ENCODE data around the gene GABARAP. TPM values are rescaled to one million over a fixed set of nuclear protein-coding genes. Genes with fewer than 3 reads are reported as not detected.

GABARAP gene
- total and polyA plus RNA-seq, 2 of the 13 experiments (the other 11 are each of a cell fraction or from before 2014, with no cell fraction given) = 161 to 310 TPM

DNA sequence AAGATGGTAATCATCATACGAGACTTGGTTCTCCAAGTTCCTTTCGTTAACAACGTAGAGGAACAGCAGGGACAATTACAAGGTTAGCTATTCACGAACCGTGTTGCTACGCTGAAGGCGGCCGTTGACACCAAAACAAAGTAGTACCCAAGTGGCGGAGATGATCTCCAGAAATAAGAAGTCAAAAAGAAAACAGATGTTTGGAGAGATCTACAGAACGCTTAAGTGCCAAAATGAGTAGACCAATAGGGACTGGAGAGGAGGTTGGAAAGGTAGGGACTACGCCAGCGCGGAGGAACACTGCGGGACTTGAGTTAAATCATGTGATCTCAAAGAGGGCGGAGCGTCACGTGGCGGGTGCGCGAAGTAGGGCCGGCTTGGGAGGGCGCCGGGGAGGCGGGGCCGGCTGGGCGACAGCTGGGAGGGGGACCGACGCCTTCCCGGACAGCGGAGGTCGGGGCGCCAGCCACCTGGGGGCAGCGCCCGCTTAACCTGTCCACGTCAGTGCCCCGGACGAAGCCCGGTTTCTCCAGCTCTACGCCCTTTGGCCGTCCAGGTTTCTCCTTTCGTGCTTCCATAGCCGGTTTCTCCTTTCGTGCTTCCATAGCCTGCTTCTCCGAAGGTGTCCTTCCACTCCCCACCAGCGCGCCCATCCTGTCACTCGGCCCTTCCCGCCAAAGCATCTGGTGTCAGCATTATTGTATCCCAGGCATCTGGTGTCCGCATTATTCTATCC, 636 bp upstream of the GABARAP start (continued):
- no peak for TF ChIP-seq ZNF446 (CRISPR knock-in tag; IDR thresholded peaks at IDR 0.05)
- TF ChIP-seq, protein P1, sequence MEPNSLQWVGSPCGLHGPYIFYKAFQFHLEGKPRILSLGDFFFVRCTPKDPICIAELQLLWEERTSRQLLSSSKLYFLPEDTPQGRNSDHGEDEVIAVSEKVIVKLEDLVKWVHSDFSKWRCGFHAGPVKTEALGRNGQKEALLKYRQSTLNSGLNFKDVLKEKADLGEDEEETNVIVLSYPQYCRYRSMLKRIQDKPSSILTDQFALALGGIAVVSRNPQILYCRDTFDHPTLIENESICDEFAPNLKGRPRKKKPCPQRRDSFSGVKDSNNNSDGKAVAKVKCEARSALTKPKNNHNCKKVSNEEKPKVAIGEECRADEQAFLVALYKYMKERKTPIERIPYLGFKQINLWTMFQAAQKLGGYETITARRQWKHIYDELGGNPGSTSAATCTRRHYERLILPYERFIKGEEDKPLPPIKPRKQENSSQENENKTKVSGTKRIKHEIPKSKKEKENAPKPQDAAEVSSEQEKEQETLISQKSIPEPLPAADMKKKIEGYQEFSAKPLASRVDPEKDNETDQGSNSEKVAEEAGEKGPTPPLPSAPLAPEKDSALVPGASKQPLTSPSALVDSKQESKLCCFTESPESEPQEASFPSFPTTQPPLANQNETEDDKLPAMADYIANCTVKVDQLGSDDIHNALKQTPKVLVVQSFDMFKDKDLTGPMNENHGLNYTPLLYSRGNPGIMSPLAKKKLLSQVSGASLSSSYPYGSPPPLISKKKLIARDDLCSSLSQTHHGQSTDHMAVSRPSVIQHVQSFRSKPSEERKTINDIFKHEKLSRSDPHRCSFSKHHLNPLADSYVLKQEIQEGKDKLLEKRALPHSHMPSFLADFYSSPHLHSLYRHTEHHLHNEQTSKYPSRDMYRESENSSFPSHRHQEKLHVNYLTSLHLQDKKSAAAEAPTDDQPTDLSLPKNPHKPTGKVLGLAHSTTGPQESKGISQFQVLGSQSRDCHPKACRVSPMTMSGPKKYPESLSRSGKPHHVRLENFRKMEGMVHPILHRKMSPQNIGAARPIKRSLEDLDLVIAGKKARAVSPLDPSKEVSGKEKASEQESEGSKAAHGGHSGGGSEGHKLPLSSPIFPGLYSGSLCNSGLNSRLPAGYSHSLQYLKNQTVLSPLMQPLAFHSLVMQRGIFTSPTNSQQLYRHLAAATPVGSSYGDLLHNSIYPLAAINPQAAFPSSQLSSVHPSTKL (CRISPR knock-in tag; IDR thresholded peaks at IDR 0.05) = peak; percentile 76
- no peak for TF ChIP-seq ZKSCAN5 (CRISPR knock-in tag; IDR thresholded peaks at IDR 0.05)
- TF ChIP-seq, protein P2, sequence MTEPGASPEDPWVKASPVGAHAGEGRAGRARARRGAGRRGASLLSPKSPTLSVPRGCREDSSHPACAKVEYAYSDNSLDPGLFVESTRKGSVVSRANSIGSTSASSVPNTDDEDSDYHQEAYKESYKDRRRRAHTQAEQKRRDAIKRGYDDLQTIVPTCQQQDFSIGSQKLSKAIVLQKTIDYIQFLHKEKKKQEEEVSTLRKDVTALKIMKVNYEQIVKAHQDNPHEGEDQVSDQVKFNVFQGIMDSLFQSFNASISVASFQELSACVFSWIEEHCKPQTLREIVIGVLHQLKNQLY (CRISPR knock-in tag; IDR thresholded peaks at IDR 0.05) = peak; percentile 75
- TF ChIP-seq CCAR2 (optimal IDR thresholded peaks at IDR 0.05; ENCODE audit: low read depth, low read length) = peak; percentile 48
- TF ChIP-seq, protein P3, sequence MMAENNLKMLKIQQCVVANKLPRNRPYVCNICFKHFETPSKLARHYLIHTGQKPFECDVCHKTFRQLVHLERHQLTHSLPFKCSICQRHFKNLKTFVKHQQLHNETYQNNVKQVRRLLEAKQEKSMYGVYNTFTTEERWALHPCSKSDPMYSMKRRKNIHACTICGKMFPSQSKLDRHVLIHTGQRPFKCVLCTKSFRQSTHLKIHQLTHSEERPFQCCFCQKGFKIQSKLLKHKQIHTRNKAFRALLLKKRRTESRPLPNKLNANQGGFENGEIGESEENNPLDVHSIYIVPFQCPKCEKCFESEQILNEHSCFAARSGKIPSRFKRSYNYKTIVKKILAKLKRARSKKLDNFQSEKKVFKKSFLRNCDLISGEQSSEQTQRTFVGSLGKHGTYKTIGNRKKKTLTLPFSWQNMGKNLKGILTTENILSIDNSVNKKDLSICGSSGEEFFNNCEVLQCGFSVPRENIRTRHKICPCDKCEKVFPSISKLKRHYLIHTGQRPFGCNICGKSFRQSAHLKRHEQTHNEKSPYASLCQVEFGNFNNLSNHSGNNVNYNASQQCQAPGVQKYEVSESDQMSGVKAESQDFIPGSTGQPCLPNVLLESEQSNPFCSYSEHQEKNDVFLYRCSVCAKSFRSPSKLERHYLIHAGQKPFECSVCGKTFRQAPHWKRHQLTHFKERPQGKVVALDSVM (CRISPR knock-in tag; IDR thresholded peaks at IDR 0.05) = 0 out of 2 replicates have a peak, but pooled peaks have one; percentile 30
- peak; percentile 29 for TF ChIP-seq ARNT2 (CRISPR knock-in tag; IDR thresholded peaks at IDR 0.05; ENCODE audit: low read depth)
- TF ChIP-seq ZNF282 (IDR thresholded peaks at IDR 0.05; ENCODE audit: partially characterized antibody) = no peak
- no peak for TF ChIP-seq ZNF317 (CRISPR knock-in tag; IDR thresholded peaks at IDR 0.05)
- TF ChIP-seq, protein P4, sequence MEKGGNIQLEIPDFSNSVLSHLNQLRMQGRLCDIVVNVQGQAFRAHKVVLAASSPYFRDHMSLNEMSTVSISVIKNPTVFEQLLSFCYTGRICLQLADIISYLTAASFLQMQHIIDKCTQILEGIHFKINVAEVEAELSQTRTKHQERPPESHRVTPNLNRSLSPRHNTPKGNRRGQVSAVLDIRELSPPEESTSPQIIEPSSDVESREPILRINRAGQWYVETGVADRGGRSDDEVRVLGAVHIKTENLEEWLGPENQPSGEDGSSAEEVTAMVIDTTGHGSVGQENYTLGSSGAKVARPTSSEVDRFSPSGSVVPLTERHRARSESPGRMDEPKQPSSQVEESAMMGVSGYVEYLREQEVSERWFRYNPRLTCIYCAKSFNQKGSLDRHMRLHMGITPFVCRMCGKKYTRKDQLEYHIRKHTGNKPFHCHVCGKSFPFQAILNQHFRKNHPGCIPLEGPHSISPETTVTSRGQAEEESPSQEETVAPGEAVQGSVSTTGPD (CRISPR knock-in tag; IDR thresholded peaks at IDR 0.05) = no peak
- TF ChIP-seq, protein P5, sequence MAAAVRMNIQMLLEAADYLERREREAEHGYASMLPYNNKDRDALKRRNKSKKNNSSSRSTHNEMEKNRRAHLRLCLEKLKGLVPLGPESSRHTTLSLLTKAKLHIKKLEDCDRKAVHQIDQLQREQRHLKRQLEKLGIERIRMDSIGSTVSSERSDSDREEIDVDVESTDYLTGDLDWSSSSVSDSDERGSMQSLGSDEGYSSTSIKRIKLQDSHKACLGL (CRISPR knock-in tag; IDR thresholded peaks at IDR 0.05) = no peak
- TF ChIP-seq, protein P6, sequence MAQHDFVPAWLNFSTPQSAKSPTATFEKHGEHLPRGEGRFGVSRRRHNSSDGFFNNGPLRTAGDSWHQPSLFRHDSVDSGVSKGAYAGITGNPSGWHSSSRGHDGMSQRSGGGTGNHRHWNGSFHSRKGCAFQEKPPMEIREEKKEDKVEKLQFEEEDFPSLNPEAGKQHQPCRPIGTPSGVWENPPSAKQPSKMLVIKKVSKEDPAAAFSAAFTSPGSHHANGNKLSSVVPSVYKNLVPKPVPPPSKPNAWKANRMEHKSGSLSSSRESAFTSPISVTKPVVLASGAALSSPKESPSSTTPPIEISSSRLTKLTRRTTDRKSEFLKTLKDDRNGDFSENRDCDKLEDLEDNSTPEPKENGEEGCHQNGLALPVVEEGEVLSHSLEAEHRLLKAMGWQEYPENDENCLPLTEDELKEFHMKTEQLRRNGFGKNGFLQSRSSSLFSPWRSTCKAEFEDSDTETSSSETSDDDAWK (CRISPR knock-in tag; IDR thresholded peaks at IDR 0.05) = no peak
- no peak for TF ChIP-seq ATM (IDR thresholded peaks at IDR 0.05; ENCODE audit: borderline replicate concordance)
- peak; percentile 41; the same call in 1 of the 2 replicates for TF ChIP-seq ZNF34 (CRISPR knock-in tag; IDR thresholded peaks at IDR 0.05; ENCODE audit: borderline replicate concordance)
- no peak for TF ChIP-seq NR2F1 (CRISPR knock-in tag; IDR thresholded peaks at IDR 0.05)
- peak; percentile 85; the same call in 1 of the 2 replicates for TF ChIP-seq KLF12 (CRISPR knock-in tag; IDR thresholded peaks at IDR 0.05; ENCODE audit: borderline replicate concordance)
- TF ChIP-seq, protein P7, sequence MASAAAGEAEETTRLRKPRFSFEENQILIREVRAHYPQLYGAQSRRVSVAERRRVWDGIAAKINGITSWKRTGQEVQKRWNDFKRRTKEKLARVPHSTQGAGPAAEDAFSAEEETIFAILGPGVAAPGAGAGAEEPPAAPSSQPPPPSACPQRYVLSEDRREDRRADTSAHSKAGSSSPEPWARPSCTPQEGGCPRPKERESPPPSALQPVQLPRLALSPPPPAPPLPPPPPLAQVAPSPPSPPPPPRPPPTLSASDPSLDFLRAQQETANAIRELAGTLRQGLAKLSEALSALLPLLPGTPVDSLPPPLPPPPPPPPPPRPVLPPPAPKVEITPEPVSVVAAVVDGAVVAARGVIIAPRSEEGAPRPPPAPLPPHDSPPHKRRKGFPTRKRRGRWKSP (CRISPR knock-in tag; IDR thresholded peaks at IDR 0.05) = peak; percentile 67
